Esophagus muscularis mucosa (tissue), 4 donors: Measurements from ENCODE around the gene HMGA1. TPM values are rescaled to one million over a fixed set of nuclear protein-coding genes. Genes with fewer than 3 reads are reported as not detected.

Source experiments
- DNase-seq: peaks from one replicate; pipeline ENCODE4 v3.0.0-alpha.2; 2017; ENCODE audit errors: extremely low spot score
- H3K27ac ChIP-seq, 4 donors: fragments of 200-600 bp; sonication (generic); replicated peaks in 1 of 4; 1 replicate in 3 of 4; 2 replicates in 1 of 4; pipeline ENCODE4 v1.5.1; 2016 to 2019; ENCODE audit warnings: mild to moderate bottlenecking in 1 of 4
- H3K27me3 ChIP-seq, 4 donors: fragments of 200-600 bp; sonication (generic); one replicate each; pipeline versions ENCODE4 v1.5.1 to v1.6.0; 2016 to 2019
- H3K36me3 ChIP-seq, 4 donors: fragments of 200-600 bp; sonication (generic); one replicate each; pipeline ENCODE4 v1.5.1; 2016 to 2019
- H3K4me1 ChIP-seq, 4 donors: fragments of 200-600 bp; sonication (generic); one replicate each; pipeline ENCODE4 v1.5.1; 2016 to 2019
- H3K4me3 ChIP-seq, 4 donors: fragments of 200-600 bp; sonication (generic); 1 replicate in 2 of 4; 2 replicates in 2 of 4; pipeline ENCODE4 v1.5.1; 2016 to 2019; ENCODE audit warnings: mild to moderate bottlenecking in 4 of 4, moderate library complexity in 1 of 4
- H3K9me3 ChIP-seq, 4 donors: fragments of 200-600 bp; sonication (generic); 1 replicate in 3 of 4; 2 replicates in 1 of 4; pipeline ENCODE4 v1.5.1; 2016 to 2019
- EP300 ChIP-seq: sonication (generic); formaldehyde crosslinking; IDR thresholded peaks from one replicate; pipeline ENCODE4 v1.6.1; 2017; ENCODE audit warnings: antibody characterized with exemption
- POLR2A ChIP-seq: fragments of 450-650 bp; IDR thresholded peaks from one replicate; pipeline ENCODE4 v1.6.1; 2017; ENCODE audit warnings: antibody characterized with exemption, moderate library complexity, mild to moderate bottlenecking, low read depth
- POLR2AphosphoS5 ChIP-seq, 2 donors: sonication (generic); formaldehyde crosslinking; IDR thresholded peaks; one replicate each; pipeline ENCODE4 v1.6.1; 2017; ENCODE audit warnings: antibody characterized with exemption in 2 of 2
- WGBS: methylation state at CpG from one replicate; pipeline ENCODE4 v1.1.5; 2018; 5-methylcytosine and 5-hydroxymethylcytosine counted together
- intact Hi-C: fragments of 100-400 bp; cut with DNase I; formaldehyde crosslinking; loops from one replicate; pipeline ENCODE4 v1.15.1; 2023
- total RNA-seq, 4 donors: library from RNA; depleted of rRNA; stranded (reverse); fragments of >200 nt; gene quantifications; one replicate each; pipeline versions ENCODE4 v1.1.0 to v1.2.1, GENCODE V29; 2016
- TF ChIP-seq, protein P1 (sequence below), 3 experiments: fragments of 200-600 bp in 2 of 3; fragments of 450-650 bp in 1 of 3; sonication (generic) in 2 of 3; IDR thresholded peaks; one replicate each; pipeline ENCODE4 v1.5.1; 2017 to 2019; ENCODE audit warnings: antibody characterized with exemption in 3 of 3, mild to moderate bottlenecking in 2 of 3, moderate library complexity in 1 of 3

The HMGA1 gene
- total RNA-seq, 4 donors from 2014 or later = 8.3 to 27.2 (median 17.5) TPM

DNA sequence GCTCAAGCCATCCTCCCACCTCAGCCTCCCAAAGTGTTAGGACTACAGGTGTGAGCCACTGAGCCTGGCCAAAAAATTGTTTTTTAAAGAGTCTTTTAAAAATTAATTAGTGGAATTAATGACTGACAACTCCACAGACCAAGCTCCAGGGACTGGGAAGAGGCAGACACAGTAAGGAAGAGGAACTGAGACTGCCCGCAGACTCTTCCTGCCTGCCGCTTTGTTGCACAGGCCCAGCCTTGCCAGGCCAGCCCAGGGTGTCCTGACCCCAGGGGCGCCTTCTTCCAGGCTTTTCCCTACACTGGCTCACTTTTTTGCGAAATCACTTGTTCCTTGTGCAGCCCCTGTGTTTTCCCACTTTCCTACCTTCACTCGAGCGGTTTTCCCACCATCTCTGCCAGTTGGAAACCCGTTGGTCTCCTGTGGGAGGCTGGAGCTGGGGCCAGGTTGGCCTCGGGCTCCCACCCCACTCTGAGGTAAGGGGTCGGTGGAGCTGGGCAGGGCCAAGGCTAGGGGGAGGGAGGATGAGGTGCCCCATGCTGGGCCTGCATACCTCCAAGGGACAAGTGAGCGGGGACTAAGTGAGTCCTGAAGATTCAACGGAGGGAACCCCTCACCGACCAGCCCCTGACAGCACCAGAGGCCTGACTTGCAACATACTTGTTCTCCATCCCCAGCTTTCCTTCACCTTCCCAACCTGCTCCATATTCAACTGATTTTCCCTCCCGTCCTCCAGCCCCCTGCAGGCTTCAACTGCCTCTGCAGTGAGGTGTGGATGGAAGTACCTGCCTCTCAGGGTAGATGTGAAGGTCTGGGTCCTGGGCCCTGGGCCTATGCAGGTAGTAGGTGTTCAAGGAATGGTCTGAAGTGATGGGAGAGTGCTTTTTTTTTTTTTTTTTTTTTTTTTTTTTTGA lies 35.6 kb downstream of the HMGA1 start:
- H3K4me3 ChIP-seq = no peak overlapping the region
- peak overlapping the region in 1 of 4 donors; percentile 45 for H3K27ac ChIP-seq
- peaks cover 4 to 23% (median 4%) of the 10 kb centered on the region in 4 donors for H3K4me1 ChIP-seq
- no peak for DNase-seq
- H3K27me3 ChIP-seq = no peaks in the 10 kb centered on the region
- H3K36me3 ChIP-seq = no peaks in the 10 kb centered on the region
- TF ChIP-seq POLR2AphosphoS5 (IDR thresholded peaks at IDR 0.05) (no peak), EP300 (no peak), POLR2A (no peak)
- TF ChIP-seq, protein P1, sequence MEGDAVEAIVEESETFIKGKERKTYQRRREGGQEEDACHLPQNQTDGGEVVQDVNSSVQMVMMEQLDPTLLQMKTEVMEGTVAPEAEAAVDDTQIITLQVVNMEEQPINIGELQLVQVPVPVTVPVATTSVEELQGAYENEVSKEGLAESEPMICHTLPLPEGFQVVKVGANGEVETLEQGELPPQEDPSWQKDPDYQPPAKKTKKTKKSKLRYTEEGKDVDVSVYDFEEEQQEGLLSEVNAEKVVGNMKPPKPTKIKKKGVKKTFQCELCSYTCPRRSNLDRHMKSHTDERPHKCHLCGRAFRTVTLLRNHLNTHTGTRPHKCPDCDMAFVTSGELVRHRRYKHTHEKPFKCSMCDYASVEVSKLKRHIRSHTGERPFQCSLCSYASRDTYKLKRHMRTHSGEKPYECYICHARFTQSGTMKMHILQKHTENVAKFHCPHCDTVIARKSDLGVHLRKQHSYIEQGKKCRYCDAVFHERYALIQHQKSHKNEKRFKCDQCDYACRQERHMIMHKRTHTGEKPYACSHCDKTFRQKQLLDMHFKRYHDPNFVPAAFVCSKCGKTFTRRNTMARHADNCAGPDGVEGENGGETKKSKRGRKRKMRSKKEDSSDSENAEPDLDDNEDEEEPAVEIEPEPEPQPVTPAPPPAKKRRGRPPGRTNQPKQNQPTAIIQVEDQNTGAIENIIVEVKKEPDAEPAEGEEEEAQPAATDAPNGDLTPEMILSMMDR (IDR thresholded peaks at IDR 0.05) = no peak
- WGBS = 81% methylated on average over 13 of the region's 13 CpGs
- intact Hi-C loops = no loop called here
- H3K9me3 ChIP-seq = no peaks in the 10 kb centered on the region

DNA sequence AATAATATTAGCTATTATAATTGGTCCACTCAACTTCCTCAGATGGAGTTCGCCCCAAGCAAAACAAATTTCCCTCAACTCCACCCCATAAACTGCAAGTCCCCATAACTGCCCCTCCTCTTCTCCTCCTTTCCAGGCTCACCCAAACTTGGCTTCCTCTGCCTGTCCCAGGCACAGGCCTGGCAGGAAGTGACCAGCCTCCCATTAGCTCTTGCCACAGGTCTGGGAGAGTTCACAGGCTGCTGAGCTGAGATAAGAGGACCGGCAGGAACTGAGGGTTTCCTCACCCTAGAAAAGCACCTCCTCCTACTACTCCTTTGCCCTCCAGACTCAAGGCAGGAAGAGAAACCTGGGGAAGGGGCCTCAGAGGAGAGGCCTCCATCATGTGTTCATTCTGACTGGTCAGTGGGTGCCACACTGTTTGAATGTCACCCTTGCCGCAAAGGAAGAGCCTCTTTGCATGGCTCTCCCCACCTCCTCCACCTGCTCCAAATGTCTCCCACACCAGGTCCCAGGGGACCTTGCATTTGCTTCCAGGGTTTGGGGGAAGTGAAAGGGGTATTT lies 36.7 kb downstream of the HMGA1 start:
- 68% methylated on average over 3 of the region's 3 CpGs for WGBS
- TF ChIP-seq POLR2AphosphoS5 (IDR thresholded peaks at IDR 0.05) (peak; percentile 48 to 60), POLR2A (no peak), EP300 (no peak)
- TF ChIP-seq, protein P1 (IDR thresholded peaks at IDR 0.05) = no peak
- peaks cover 0 to 6% (median 0%) of the 10 kb centered on the region in 4 donors for H3K36me3 ChIP-seq
- H3K27me3 ChIP-seq = no peaks in the 10 kb centered on the region
- no peak for DNase-seq
- no peak overlapping the region for H3K4me3 ChIP-seq
- no peaks in the 10 kb centered on the region for H3K9me3 ChIP-seq
- peak overlapping the region in 1 of 4 donors; percentile 23 for H3K27ac ChIP-seq
- peaks cover 4 to 23% (median 4%) of the 10 kb centered on the region in 4 donors for H3K4me1 ChIP-seq
- intact Hi-C loops = no loop called here

DNA sequence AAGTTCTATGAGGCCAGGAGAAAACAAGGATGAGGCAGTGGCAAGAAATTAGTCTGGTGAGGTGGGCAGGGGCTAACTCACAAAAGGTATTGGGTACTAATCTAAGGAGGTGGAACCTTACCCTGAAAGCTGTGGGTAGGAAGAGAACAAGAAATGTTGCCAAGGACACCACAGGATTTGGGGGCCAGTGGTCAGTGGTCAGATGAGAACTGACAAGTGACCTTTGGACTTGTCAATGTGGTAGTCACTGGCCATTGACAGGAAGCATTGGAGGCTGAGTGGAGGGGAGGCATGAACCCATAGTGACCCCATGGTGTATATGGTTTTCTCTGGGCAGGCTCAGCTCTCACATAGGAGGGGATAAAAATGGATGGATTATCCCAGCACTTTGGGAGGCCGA lies 37.5 kb downstream of the HMGA1 start:
- Histone ChIP-seq H3K4me1 (peaks cover 4 to 23% (median 4%) of the 10 kb centered on the region in 4 donors), H3K4me3 (no peak overlapping the region), H3K27me3 (no peaks in the 10 kb centered on the region), H3K27ac (no peak overlapping the region), H3K36me3 (peaks cover 0 to 12% (median under 1%) of the 10 kb centered on the region in 4 donors), H3K9me3 (no peaks in the 10 kb centered on the region)
- intact Hi-C loops = no loop called here
- WGBS = 90% methylated on average over 1 of the region's 1 CpG
- DNase-seq = no peak
- TF ChIP-seq POLR2A = no peak
- no peak for TF ChIP-seq POLR2AphosphoS5 (IDR thresholded peaks at IDR 0.05)
- TF ChIP-seq EP300 = no peak
- TF ChIP-seq, protein P1 (IDR thresholded peaks at IDR 0.05) = no peak

DNA sequence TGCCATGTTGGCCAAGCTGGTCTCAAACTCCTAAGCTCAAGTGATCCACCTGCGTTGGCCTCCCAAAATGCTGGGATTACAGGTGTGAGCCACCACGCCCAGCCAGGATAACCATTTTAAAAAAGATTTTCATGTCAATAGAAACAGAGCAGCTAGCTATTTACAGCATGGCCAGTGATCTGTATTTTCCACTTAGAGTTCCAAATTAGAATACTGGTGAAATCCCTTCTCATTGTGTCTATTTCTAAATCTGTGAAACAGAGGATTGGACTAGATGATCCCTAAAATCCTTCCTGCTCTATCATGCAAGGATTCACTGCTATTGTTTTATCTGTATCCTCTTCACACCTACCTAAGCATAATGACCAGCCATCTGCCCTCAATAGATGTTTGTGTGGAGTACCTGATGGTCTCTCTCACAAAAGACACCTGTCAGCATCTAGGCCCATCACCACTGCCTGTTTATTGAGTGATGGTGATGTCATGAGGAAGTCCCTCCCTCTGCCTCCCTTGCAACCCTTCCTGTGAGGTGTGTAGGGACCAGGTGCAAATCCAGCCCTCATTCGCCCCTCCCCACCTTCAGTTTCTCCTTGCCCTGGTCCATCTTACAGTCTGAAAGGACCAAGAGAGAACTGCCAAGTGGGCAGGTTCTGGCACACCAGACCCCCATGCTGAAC lies 38.6 kb downstream of the HMGA1 start:
- H3K36me3 ChIP-seq = peaks cover 0 to 23% (median 8%) of the 10 kb centered on the region in 4 donors
- no peaks in the 10 kb centered on the region for H3K9me3 ChIP-seq
- WGBS = 92% methylated on average over 3 of the region's 3 CpGs
- intact Hi-C loops = no loop called here
- H3K4me1 ChIP-seq = peaks cover 4 to 23% (median 4%) of the 10 kb centered on the region in 4 donors
- no peak for DNase-seq
- no peaks in the 10 kb centered on the region for H3K27me3 ChIP-seq
- H3K4me3 ChIP-seq = no peak overlapping the region
- H3K27ac ChIP-seq = no peak overlapping the region
- TF ChIP-seq, protein P1 (IDR thresholded peaks at IDR 0.05) = no peak
- TF ChIP-seq POLR2A = no peak
- no peak for TF ChIP-seq EP300
- no peak for TF ChIP-seq POLR2AphosphoS5 (IDR thresholded peaks at IDR 0.05)
